Liver (tissue), 3 donors: ENCODE results near the gene ZNF292.
"Not testable (repeated sequence)": the region's sequence is repeated elsewhere in the genome, so short reads cannot be mapped to it uniquely, and the experiment has no call there.

Experiments used
- FOXA1 ChIP-seq: IDR thresholded peaks from 2 replicates; pipeline ENCODE4 v1.6.1; 2016; ENCODE audit warnings: antibody characterized with exemption
- RAD21 ChIP-seq, 2 donors: IDR thresholded peaks; 2 replicates each; pipeline ENCODE4 v1.6.1; 2016; ENCODE audit warnings: antibody characterized with exemption in 2 of 2, mild to moderate bottlenecking in 2 of 2
- YY1 ChIP-seq: IDR thresholded peaks from 2 replicates; pipeline ENCODE4 v1.6.1; 2016; ENCODE audit warnings: antibody characterized with exemption, mild to moderate bottlenecking
- TF ChIP-seq, protein P1 (sequence below): fragments of 150-350 bp; IDR thresholded peaks from 2 replicates; pipeline ENCODE4 v1.5.1; 2017; ENCODE audit warnings: improper control_type of control experiment, low read depth, low read length; ENCODE audit not compliant: missing input control
- donor health status: healthy.
- donor health status: healthy.

DNA sequence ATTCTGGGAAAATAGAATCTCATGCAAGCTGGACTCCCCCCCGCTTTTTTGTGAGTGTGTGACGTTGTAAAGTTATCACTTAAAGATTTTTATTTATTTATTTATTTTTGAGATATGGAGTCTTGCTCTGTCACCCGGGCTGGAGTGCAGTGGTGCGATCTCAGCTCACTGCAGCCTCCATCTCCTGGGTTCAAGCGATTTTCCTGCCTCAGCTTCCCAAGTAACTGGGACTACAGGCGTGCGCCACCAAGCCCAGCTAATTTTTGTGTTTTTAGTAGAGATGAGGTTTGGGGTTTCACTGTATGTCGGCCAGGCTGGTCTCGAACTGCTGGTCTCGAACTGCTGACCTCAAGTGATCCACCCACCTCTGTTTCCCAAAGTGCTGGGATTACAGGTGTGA lies 2.2 kb downstream of the ZNF292 start:
- TF ChIP-seq, protein P1, sequence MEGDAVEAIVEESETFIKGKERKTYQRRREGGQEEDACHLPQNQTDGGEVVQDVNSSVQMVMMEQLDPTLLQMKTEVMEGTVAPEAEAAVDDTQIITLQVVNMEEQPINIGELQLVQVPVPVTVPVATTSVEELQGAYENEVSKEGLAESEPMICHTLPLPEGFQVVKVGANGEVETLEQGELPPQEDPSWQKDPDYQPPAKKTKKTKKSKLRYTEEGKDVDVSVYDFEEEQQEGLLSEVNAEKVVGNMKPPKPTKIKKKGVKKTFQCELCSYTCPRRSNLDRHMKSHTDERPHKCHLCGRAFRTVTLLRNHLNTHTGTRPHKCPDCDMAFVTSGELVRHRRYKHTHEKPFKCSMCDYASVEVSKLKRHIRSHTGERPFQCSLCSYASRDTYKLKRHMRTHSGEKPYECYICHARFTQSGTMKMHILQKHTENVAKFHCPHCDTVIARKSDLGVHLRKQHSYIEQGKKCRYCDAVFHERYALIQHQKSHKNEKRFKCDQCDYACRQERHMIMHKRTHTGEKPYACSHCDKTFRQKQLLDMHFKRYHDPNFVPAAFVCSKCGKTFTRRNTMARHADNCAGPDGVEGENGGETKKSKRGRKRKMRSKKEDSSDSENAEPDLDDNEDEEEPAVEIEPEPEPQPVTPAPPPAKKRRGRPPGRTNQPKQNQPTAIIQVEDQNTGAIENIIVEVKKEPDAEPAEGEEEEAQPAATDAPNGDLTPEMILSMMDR, result not testable (repeated sequence)
- TF ChIP-seq FOXA1; RAD21 (IDR thresholded peaks at IDR 0.05); YY1: not testable (repeated sequence)
